LNCAP (cell line): Measurements from ENCODE around the gene ZNF668.

Experiments used
- TF ChIP-seq, protein P1 (sequence below): fragments of 450-650 bp; IDR thresholded peaks from 2 replicates; pipeline ENCODE4 v1.5.1; 2017; ENCODE audit warnings: mild to moderate bottlenecking

Gene ZNF668

DNA sequence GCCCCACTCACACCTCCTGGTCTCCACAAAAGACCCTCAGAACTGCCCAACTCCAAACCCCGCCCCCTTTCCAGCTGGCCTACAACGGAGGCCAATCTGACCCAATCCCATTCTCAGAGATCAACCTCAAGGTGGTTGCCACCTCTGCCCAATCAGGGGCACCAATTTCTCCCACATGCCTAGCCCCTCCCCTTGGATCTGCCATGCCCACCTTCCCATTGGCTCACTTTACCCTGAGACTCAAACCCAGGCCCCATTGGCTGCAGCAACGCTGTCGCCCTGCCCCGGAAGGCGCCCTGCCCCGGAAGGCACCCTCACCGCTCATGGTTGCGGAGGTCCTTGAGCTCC lies 10.6 kb downstream of the ZNF668 start:
- TF ChIP-seq, protein P1, sequence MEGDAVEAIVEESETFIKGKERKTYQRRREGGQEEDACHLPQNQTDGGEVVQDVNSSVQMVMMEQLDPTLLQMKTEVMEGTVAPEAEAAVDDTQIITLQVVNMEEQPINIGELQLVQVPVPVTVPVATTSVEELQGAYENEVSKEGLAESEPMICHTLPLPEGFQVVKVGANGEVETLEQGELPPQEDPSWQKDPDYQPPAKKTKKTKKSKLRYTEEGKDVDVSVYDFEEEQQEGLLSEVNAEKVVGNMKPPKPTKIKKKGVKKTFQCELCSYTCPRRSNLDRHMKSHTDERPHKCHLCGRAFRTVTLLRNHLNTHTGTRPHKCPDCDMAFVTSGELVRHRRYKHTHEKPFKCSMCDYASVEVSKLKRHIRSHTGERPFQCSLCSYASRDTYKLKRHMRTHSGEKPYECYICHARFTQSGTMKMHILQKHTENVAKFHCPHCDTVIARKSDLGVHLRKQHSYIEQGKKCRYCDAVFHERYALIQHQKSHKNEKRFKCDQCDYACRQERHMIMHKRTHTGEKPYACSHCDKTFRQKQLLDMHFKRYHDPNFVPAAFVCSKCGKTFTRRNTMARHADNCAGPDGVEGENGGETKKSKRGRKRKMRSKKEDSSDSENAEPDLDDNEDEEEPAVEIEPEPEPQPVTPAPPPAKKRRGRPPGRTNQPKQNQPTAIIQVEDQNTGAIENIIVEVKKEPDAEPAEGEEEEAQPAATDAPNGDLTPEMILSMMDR, result no peak

DNA sequence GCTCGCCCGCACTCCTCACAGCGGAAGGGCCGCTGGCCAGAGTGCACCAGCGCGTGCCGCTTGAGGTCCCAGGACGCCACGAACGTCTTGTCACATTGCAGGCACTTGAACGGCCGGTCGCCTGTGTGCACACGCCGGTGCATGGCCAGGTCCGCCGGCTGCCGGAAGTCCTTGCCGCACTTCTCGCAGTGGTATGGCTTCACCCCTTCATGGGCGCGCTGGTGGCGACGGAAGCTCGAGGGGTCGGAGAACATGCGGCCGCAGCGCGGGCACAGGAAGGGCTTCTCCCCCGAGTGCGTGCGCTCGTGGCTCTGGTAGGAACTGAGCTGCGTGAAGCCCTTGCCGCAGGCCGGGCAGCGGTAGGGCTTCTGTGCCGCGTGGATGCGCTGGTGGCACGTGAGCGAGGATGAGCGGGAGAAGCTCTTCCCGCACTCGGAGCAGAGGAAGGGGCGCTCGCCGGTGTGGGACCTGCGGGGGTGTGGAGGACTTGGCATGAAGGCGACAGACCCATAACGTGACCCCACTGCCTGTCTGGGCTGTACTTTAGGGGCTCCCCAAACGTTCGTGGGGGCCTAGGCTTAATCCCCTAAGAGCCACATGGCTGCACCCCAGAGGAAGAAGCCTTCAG lies 12.1 kb downstream of the ZNF668 start:
- TF ChIP-seq, protein P1, result no peak

DNA sequence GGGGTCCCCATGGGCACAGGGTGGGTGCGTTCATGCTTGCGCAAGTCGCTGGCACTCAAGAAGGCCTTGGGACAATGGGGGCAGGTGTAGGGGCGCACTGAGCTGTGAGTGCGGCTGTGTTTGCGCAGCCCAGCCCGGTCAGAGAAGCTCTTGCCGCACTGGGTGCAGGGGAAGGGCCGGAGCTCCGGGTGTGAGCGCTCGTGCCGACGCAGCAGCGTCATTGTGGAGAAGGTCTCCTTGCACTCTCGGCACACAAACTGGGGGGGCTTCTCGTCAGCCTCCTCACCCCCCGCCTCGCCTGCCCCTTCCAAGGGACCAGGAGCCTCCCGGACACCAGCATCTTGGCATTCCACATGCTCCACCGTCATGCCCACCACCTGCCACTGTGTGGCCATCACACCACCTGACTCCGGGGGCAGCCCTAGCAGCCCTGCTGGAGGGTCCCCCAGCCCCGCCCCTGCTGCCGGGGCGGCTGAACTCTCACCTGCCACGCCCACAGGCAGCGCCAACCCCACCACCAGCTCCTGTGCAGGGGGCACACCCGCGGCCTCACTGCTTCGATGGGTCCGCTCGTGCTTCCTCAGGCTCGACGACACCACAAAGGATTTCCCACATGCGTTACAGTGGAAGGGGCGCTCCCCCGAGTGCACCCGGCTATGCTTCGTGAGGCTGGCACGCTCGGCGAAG lies 12.8 kb downstream of the ZNF668 start:
- TF ChIP-seq, protein P1, result no peak

DNA sequence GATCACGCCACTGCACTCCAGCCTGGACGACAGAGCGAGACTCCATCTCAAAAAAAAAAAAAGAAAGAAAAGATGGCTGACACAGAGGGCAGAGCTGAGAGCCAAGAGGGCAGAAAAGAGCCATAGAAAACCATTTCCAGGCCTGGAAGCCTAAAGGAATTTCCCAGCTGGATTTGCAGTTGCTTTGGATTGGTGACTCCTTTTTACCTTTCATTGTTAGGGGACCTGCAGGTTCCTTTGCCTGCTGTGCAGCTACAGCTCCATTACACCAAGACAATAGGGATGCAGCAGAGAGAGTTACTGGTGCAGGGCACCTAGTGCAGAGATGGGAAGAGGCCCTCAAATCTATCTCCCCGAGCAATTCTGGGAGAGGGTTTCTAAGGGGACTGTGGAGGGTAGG lies 18.4 kb downstream of the ZNF668 start:
- TF ChIP-seq, protein P1, result no peak

DNA sequence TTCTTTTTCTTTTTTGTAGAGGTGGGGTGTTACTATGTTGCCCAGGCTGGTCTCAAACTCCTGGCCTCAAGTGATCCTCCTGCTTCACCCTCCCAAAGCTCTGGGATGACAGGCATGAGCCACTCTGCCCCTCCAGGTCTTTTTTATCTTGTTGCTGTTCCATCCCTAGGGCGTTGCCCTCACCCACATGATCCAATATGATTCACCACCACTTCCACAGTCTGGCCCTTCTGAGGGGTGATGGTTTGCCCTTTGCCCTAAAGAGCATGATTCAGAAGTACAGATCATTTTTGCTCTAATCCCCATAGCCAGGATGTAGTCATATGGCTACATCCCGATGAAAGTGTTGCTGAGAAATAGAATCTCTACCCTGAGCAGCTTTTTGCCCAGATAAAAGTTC lies 21.9 kb downstream of the ZNF668 start:
- TF ChIP-seq, protein P1, result no peak

DNA sequence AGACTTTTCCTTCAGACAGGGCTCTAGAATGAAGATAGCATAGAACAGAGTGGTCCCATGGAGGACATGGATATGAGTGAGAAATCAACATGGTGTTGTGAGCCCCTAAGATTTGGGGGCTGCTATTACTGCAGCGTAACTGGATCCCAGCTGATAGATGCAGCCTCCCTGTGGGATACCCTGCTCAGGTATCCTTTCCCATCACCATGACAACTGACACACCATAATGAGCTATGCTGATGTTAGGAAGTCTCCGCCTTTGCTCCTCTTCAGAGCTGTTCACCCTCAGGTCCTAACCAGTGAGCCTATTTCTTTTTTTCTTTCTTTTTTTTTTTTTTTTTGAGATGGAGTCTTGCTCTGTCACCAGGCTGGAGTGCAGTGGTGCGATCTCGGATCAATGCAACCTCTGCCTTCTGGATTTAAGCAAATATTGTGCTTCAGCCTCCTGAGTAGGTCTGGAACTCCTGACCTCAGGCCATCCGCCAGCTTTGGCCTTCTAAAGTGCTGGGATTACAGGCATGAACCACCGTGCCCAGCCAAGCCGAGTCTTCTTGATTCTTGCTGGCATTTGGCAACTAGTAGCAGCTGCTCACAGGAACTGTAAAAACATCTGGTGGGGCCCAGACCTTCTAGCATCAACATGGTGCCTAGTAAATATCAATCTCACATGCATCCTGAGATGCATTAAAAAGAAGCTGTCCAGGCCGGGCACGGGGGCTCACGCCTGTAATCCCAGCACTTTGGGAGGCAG lies 23.6 kb downstream of the ZNF668 start:
- TF ChIP-seq, protein P1, result no peak

DNA sequence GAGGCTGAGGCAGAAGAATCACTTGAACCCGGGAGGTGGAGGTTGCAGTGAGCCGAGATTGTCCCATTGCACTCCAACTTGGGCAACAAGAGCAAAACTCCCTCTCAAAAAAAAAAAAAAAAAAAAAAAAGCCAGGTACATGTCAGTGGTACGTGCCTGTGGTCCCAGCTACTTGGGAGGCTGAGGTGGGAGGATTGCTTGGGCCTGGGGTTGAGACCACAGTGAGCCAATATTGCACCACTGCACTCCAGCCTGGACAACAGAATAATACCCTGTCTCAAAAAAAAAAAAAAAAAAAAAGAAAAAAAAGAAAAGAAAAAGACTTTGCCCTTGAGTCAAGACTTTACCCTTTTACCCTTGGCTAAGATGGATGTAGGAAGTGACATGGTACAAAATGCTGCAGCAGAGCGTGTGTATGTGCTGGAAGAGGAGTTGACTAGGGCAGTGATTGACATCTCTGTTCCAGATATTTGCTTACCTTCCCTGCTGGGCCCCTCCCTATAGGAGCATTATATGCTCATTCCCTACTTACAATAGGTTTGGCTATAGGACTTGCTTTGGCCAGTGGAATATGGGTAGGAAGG lies 30.1 kb downstream of the ZNF668 start:
- TF ChIP-seq, protein P1, result no peak
